Aortic smooth muscle cell (primary cell): Measurements from ENCODE around the gene IFT81. TPM values are rescaled to one million over a fixed set of nuclear protein-coding genes. Genes with fewer than 3 reads are reported as not detected.

ENCODE experiments used
- total RNA-seq: library from RNA; depleted of rRNA; stranded (reverse); fragments of >200 nt; gene quantifications from 2 replicates; pipeline ENCODE4 v1.2.3, GENCODE V29; 2014

The IFT81 gene, protein sequence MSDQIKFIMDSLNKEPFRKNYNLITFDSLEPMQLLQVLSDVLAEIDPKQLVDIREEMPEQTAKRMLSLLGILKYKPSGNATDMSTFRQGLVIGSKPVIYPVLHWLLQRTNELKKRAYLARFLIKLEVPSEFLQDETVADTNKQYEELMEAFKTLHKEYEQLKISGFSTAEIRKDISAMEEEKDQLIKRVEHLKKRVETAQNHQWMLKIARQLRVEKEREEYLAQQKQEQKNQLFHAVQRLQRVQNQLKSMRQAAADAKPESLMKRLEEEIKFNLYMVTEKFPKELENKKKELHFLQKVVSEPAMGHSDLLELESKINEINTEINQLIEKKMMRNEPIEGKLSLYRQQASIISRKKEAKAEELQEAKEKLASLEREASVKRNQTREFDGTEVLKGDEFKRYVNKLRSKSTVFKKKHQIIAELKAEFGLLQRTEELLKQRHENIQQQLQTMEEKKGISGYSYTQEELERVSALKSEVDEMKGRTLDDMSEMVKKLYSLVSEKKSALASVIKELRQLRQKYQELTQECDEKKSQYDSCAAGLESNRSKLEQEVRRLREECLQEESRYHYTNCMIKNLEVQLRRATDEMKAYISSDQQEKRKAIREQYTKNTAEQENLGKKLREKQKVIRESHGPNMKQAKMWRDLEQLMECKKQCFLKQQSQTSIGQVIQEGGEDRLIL
- total RNA-seq, result 19.1 and 21.1 TPM in 2 replicates

GRCh38 chr12:110124269-110124995 lies at the start of gene IFT81:
IFT81 (plus strand) TSS chr12:110124357; CDS start chr12:110127381, 3,024 bp downstream.

Other genes starting within 250 kb of the IFT81 start
- gene GLTP, start 243.8 kb upstream of the IFT81 start, total RNA-seq, result 57.2 and 58.8 TPM in 2 replicates
- gene TCHP, start 224.1 kb upstream of the IFT81 start, total RNA-seq, result 9.5 and 14.5 TPM in 2 replicates
- gene GIT2, start 128.0 kb upstream of the IFT81 start, total RNA-seq, result 46.1 and 51.8 TPM in 2 replicates
- 47.8 and 55.6 TPM in 2 replicates for gene ANKRD13A, start 124.9 kb upstream of the IFT81 start, total RNA-seq
- gene C12orf76, start 75.8 kb upstream of the IFT81 start, total RNA-seq, result 7.4 and 10.6 TPM in 2 replicates
- gene ATP2A2, start 156.9 kb downstream of the IFT81 start, total RNA-seq, result 141 and 150 TPM in 2 replicates